ENCODE measurements around the gene NRARP.

NRARP gene

DNA sequence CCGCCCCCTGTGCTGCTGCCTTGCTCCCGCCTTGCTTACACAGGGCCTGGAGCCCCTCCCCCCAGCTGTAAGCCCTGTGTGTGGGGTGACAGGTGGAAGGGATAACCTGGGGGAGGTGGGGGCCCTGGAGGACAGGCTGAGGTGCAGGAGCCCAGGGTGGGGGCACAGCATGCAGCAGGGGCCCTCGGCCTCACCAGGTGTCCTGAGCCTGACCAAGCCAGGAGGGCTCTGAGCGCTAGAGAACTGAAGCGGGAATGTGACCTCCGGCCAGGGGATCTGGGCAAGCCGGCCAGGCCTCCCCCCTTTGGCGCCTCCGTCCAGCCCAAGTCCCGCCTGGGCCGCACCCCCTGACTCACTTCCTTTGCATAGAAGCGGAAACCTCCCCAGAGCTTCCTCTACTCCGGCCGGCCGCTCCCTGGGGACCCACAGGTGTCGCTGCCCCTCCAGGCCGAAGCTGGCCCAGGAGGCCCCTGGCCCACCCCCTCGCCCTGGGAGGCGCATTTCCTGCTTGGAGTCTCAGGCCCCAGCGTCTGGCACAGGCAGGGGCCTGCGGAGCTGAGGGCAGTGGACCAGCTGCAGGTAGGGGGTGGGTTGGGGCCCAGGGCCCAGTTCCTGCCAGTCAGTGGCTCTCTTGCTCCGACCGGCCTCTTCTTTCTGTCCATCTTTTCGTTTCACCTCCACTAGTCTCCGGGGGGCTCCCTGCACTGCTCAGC is 24.6 kb downstream of the NRARP start, which contains the start of gene TOR4A:
Gene TOR4A, plus strand, starts transcription at position 398 of the 713 bp plus-strand sequence. CDS start 964 bp downstream, outside the sequence.
- Histone ChIP-seq H3K27ac (ENCODE audit: low read length) (peak within 1 kb of the TSS; percentile 58), H3K27me3 (ENCODE audit: low read depth, low read length) (no peaks in the 10 kb centered on the region), H3K79me2 (ENCODE audit: low read length) (no peaks in the 10 kb centered on the region), H3K9me3 (ENCODE audit: insufficient read depth, low read length) (no peaks in the 10 kb centered on the region), H3K9ac (ENCODE audit: low read length) (peak within 1 kb of the TSS; percentile 84), H3K36me3 (replicated peaks; ENCODE audit: low read depth, low read length) (peaks cover 18% of the 10 kb centered on the region), H4K20me1 (ENCODE audit: insufficient read depth, low read length) (no peaks in the 10 kb centered on the region), H3K4me1 (ENCODE audit: low read length) (peaks cover 28% of the 10 kb centered on the region), H2AFZ (ENCODE audit: low read depth, low read length) (no peak within 1 kb of the TSS), H3K4me2 (ENCODE audit: low read length) (peak within 1 kb of the TSS; percentile 79), H3K4me3 (ENCODE audit: low read length) (peak within 1 kb of the TSS; percentile 81)
- no peak for TF ChIP-seq EZH2phosphoT487 (IDR thresholded peaks at IDR 0.05; ENCODE audit: low read depth)
- TF ChIP-seq, protein P1, sequence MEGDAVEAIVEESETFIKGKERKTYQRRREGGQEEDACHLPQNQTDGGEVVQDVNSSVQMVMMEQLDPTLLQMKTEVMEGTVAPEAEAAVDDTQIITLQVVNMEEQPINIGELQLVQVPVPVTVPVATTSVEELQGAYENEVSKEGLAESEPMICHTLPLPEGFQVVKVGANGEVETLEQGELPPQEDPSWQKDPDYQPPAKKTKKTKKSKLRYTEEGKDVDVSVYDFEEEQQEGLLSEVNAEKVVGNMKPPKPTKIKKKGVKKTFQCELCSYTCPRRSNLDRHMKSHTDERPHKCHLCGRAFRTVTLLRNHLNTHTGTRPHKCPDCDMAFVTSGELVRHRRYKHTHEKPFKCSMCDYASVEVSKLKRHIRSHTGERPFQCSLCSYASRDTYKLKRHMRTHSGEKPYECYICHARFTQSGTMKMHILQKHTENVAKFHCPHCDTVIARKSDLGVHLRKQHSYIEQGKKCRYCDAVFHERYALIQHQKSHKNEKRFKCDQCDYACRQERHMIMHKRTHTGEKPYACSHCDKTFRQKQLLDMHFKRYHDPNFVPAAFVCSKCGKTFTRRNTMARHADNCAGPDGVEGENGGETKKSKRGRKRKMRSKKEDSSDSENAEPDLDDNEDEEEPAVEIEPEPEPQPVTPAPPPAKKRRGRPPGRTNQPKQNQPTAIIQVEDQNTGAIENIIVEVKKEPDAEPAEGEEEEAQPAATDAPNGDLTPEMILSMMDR (IDR thresholded peaks at IDR 0.05; ENCODE audit: low read depth, low read length), result peak; percentile 21

- Histone ChIP-seq H3K27ac (ENCODE audit: low read length) (peak overlapping the region; percentile 58), H3K27me3 (ENCODE audit: low read depth, low read length) (no peaks in the 10 kb centered on the region), H3K36me3 (replicated peaks; ENCODE audit: low read depth, low read length) (peaks cover 18% of the 10 kb centered on the region), H2AFZ (ENCODE audit: low read depth, low read length) (no peak overlapping the region), H3K4me3 (ENCODE audit: low read length) (peak overlapping the region; percentile 81), H3K9me3 (ENCODE audit: insufficient read depth, low read length) (no peaks in the 10 kb centered on the region), H3K4me2 (ENCODE audit: low read length) (peak overlapping the region; percentile 79), H4K20me1 (ENCODE audit: insufficient read depth, low read length) (no peaks in the 10 kb centered on the region), H3K79me2 (ENCODE audit: low read length) (no peaks in the 10 kb centered on the region), H3K9ac (ENCODE audit: low read length) (peak overlapping the region; percentile 84), H3K4me1 (ENCODE audit: low read length) (peaks cover 28% of the 10 kb centered on the region)
- TF ChIP-seq EZH2phosphoT487 (IDR thresholded peaks at IDR 0.05; ENCODE audit: low read depth), result no peak
- TF ChIP-seq, protein P1 (IDR thresholded peaks at IDR 0.05; ENCODE audit: low read depth, low read length), result no peak
These were observed 25.4 kb downstream of the NRARP start for GRCh38 chr9:137276473-137277328.

DNA sequence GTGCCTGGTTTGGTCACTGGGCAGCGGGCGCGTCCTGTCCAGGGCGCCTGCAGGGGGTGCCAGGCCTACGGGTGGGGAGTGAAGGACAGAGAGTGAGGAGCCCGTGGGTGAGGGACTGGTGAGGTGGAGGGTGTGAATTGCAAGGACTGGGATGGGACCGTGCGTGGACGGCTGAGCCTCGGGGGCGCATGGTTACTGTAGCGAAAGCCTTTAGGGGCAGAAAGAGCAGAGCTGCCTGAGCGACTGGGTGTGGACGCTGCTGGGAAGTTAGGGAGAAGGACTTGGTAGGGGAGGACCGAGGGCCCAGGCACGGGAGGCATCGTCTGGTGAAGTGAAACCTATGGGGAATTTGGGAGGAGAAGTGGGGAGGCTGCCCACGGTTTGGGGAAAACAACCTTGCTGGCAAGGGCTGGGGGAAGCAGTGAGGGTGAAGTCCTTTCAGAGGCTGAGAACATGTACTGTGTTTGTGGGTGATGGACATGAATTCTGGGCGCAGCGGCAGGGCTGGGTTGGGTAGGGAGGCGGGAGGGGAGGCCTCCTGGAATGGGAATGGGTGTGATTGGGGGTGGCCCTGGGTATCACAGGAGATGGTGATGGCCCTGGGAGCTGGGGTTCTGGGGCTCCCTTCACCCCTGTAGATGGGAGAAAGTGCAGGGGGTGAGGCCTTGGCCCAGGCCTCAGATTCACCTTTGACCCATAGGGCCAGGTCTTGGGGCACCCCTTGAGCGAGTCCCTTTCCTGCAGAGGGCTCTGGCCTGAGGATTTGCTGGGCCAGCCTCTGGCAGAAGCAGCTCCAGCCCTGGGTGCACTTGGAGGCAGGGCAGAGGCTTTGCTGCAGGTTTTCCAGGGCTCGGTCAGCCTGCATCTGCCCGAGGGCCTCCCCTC is 26.2 kb downstream of the NRARP start:
- H3K27ac ChIP-seq (ENCODE audit: low read length), result peak overlapping the region; percentile 20; the same call in 1 of the 2 replicates
- no peak overlapping the region for H3K9ac ChIP-seq (ENCODE audit: low read length)

More for the DNA sequence above, 26.2 kb downstream of the NRARP start:
- H3K79me2 ChIP-seq (ENCODE audit: low read length), result no peaks in the 10 kb centered on the region
- H4K20me1 ChIP-seq (ENCODE audit: insufficient read depth, low read length), result no peaks in the 10 kb centered on the region
- TF ChIP-seq, protein P1 (IDR thresholded peaks at IDR 0.05; ENCODE audit: low read depth, low read length), result no peak
- TF ChIP-seq EZH2phosphoT487 (IDR thresholded peaks at IDR 0.05; ENCODE audit: low read depth), result no peak
- peaks cover 28% of the 10 kb centered on the region for H3K4me1 ChIP-seq (ENCODE audit: low read length)
- peak overlapping the region; percentile 3; the same call in 1 of the 2 replicates for H3K4me2 ChIP-seq (ENCODE audit: low read length)
- H3K36me3 ChIP-seq (replicated peaks; ENCODE audit: low read depth, low read length), result peaks cover 18% of the 10 kb centered on the region
- H3K4me3 ChIP-seq (ENCODE audit: low read length), result no peak overlapping the region
- no peaks in the 10 kb centered on the region for H3K9me3 ChIP-seq (ENCODE audit: insufficient read depth, low read length)
- no peak overlapping the region for H2AFZ ChIP-seq (ENCODE audit: low read depth, low read length)
- no peaks in the 10 kb centered on the region for H3K27me3 ChIP-seq (ENCODE audit: low read depth, low read length)
